GM18502 (cell line): Measurements from ENCODE around the gene FBXL19.
A peak's percentile ranks its signal among the peaks of the same experiment; 100 is the strongest.
"Not testable (repeated sequence)": the region's sequence is repeated elsewhere in the genome, so short reads cannot be mapped to it uniquely, and the experiment has no call there.

Experiments
- ATAC-seq: cut with Tn5 transposase; IDR thresholded peaks from one replicate; pipeline ENCODE4 v1.9.1; 2021; ENCODE audit warnings: mild to moderate bottlenecking; ENCODE audit not compliant: unreplicated experiment, poor library complexity

The FBXL19 gene

GRCh38 chr16:30921459-30921747, 2.0 kb upstream of the FBXL19 start:
- no peak for ATAC-seq

DNA sequence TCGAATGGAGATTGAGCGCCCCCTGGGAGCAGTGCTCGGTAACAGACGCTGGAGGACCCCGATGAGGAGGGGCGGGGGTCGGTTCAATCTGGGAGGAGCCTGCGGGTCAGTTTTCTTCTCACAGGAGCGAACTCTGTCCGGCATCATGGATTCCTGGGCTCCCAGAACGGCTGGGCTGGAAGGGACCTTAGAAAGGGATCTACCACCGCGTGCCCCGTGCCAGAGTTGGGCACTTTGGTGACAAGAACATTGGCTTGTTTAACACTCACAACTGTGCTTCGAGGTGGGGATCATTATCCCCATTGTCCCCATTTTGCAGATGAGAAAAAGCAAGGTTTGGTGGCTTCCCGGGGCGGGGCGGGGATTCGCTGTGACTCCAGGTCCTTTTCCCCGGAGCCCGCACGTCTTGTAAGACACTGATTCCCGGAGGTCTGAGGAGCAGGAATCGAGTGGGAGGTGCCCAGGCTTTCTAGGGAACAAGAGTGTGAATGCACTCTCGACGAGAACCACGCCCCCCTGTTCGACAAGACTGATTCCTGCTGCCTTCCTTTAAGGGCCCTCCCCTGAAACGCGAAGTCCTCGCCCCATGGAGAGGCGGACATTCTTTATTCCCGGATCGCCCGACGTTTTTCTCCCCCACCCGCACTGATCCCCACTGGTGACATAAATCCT, 1.5 kb upstream of the FBXL19 start:
- ATAC-seq: peak; percentile 3

DNA sequence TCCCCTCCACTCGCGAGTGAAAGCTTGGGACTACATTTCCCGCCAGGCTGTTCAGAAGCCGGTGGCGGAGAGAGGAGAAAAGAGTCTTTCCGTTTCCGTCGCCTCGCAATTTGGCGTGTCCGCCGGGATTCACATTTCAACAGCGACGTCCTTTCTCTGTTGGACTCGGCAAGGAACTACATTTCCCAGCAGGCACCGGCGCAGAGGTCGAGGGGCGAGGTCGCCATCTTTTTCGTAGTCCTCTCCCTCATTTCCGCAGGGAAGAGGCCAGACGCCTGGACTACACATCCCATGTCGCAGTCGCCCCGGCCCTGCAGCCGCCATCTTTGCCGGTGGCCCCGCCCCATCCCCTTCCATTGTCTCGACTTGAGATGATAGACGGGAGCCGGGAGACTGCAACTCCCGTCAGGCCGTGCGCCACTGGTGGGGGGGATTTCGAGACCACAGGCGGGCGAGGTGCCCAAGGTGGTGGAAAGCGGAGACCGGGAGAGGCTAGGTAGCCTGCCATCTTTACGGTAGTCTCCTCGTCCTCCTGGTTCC, 882 bp upstream of the FBXL19 start:
- ATAC-seq: peak; percentile 71

GRCh38 chr16:30922960-30923535, 324 bp upstream of the FBXL19 start:
- ATAC-seq: peak; percentile 67

- ATAC-seq: no peak
Measured at GRCh38 chr16:30924076-30924912, 922 bp downstream of the FBXL19 start.

DNA sequence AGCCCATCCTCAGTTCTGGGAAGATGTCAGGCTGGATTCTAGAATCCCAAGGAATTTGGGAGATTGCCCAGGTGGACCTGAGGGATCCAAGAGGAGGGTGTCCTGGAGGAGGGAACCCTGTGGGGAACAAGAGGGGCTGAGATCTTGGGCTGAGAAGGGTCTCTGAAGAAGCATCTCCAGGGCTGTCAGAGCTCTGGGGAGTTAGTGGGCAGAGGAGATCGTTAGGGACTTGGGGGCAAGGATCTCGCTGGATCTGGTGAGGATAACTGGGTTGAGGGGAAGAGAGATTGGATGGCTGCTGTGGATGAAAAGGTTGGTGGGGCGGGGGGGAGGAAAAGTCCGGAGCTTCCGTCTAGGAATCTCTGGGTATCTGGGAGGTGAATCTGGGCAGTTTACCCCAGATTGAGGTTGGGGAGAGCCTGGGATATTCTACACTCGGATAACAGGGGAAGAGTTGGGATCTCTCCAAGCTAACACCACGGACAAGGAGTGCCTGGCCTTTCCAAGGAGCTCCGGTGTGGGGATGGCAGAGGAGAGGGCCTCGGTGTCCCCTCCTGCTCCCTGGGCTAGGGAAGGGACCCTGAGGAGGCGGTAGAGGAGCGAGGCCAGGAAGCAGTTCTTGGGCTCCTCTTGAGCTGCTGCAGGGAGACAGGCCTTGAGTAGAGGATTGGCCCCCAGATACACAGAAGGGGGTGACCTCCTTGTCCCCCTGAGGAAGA, 1.7 kb downstream of the FBXL19 start:
- no peak for ATAC-seq

- ATAC-seq: no peak
Measured at GRCh38 chr16:30925632-30925987, 2.2 kb downstream of the FBXL19 start.

GRCh38 chr16:30925995-30926811, 2.8 kb downstream of the FBXL19 start:
- ATAC-seq: no peak

DNA sequence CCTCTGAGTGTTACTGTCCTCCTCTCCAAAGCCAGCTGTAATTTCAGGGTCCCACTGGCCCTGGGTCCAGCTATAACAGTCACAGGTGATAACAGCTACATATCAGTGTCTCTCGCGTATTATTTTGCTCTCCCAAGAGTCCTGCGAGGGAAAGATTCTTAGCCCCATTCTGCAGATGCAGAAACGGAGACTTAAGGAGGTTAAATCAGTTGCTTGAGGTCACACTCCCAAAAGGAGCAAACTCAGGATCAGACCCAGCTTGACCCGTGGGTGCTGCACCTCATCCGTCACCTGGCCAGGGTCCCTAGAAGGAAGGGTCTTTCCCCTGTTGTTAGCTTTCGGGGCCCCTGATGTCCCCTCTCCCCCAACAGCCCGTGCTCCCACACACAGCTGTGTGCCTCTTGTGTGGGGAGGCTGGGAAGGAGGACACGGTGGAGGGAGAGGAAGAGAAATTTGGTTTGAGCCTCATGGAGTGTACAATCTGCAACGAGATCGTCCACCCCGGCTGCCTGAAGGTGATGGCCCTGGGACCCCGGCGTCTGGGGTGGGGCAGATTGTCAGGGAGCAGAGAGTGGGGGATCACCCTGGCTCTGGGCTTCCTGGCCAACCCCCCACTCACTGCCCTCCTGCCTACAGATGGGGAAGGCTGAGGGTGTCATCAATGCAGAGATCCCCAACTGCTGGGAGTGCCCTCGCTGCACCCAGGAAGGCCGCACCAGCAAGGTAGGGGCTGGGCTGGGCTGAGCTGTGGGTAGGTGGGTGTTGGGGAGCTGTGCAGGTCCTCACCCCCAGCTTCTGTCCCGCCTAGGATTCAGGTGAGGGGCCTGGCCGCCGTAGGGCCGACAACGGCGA, 3.8 kb downstream of the FBXL19 start:
- ATAC-seq: no peak

DNA sequence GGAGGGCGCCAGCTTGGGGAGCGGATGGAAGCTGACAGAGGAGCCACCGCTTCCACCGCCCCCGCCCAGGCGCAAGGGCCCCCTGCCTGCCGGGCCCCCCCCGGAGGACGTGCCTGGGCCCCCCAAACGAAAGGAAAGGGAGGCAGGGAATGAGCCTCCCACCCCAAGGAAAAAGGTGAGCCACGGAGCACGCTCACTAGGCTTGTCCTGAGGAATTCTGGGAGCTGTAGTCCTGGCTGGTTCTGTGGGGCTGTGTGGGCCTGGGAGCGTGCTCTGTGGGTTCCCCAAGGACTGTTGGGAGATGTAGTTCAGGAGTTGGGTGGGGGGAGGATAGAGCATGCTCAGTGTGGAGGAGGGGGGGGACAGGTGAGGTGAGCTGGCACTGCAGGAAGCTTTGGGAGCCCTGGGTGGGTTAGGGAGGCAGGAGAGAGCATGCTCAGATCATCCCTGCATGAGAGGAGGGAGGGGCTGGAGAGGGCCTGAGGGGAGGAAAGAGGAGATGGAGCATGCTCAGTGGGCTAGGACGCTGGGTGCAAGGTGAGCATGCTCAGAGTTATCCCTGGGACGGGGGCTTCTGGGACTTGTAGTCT, 4.5 kb downstream of the FBXL19 start:
- ATAC-seq: no peak

DNA sequence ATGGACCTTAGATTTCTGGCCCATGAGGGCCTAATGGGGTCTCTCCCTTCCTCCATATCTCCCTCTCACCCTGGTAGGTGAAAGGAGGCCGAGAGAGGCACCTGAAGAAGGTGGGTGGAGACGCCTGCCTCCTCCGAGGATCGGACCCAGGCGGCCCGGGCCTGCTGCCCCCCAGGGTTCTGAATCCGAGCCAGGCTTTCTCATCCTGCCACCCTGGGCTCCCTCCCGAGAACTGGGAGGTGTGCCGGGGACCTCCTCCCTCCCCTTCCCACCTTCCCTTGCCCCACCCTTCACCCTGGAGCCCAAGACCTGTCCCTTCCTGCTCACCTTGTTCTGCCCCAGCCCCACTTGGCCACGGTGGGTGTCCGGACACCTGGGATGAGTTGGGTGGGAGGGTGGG, 5.0 kb downstream of the FBXL19 start:
- ATAC-seq: no peak

GRCh38 chr16:30929167-30929566, 5.8 kb downstream of the FBXL19 start:
- ATAC-seq: no peak

DNA sequence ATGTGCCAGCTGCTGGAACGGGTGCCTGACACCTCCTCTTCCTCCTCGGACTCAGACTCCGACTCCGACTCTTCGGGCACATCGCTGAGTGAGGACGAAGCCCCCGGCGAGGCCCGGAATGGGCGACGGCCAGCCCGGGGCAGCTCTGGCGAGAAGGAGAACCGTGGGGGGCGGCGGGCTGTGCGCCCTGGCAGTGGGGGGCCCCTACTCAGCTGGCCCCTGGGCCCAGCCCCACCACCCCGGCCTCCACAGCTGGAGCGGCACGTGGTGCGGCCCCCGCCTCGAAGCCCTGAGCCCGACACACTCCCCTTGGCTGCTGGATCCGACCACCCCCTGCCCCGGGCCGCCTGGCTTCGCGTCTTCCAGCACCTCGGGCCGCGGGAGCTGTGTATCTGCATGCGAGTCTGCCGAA, 6.8 kb downstream of the FBXL19 start:
- ATAC-seq: no peak

DNA sequence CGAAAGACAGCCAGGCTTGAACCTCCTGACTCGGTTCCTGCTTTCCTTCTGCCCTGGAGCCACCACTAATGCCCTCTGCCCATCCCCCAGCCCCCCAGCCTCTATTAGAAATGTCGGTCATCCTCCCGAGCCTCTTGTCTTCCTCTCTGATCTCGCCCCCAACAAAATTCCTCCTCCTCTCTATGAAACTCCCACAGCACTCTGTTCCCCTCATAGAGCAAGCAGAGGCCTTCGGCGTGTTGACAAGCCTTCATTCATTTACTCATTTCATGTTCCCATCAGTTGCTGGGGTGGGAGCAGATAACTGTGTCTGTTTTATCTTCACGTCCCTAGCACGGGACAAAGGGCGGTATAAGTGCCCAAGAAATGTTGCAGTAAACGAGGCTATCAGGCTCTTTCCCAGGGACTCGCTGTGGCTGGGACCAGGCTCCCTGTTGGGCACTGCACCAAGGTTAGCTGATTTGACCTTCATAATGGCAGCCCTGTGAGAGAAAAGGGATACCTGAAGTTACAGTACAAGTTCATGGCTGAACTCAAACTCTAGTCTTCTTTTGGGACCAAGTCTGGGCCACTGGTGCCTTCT, 7.8 kb downstream of the FBXL19 start:
- ATAC-seq: no peak

DNA sequence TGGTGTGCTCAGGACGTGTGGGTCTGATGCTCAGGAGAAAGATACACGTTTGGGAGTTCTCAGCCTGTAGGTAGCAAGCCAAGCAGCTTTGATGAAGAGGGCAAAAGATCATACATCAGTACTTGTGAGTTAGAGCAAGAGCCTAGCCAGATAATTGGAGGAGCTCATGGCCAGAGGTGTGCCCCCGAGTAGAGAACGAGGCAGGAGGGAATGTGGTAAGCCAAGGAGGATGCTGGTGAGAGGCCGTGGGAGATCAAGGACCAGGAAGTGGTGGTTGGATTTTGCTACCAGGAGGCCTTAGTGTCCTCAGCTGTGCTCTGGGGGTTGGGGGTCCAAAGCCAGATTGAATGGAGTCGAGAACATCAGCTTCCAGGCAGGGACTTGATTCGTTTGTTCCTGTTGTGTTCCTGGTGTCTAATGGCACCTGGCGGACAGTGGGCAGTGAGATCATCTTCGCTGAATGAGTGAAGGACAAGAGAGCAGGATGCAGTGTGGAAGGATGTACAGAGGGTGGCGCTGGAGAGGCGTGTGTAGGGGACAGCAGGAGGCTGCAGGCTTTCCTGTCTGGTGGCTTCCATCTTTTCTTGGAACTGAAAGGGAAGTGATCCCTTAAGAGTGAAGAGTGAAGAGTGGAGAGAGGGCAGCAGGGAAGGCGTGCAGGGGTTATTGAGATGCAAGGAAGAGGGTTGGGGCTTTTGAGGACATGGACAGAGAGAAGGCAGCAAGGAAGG, 11.6 kb downstream of the FBXL19 start:
- no peak for ATAC-seq

DNA sequence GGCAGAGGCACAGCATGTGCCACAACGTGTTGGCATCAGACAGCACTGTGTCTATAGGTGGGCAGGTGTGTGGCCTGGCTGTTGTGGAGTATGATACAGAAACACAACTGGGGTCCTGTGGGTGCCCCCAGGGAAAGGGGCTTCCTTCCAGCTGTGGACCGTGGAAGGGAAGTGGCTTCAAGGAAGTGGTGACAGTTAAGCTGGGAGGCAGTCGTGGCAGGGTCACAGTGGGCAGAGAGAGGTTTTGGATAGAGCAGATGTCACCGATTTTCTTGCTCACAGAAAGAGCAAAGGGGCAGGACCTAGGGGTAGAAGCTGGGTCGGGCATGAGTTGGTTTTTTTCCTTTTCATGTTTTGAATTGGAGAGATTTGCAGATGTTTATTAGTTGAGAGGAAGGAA, 14.3 kb downstream of the FBXL19 start:
- no peak for ATAC-seq

- not testable (repeated sequence) for ATAC-seq
Measured at GRCh38 chr16:30939571-30939970, 16.2 kb downstream of the FBXL19 start.
